MCF 10A (cell line): ENCODE data around the gene PSMG3. TPM values are rescaled to one million over a fixed set of nuclear protein-coding genes. Genes with fewer than 3 reads are reported as not detected.

Source experiments
- BruUV-seq: library from RNA; stranded (reverse); fragments of 400-500 nt; replicated peaks from 2 replicates; lab custom pipeline; 2021; lab: Mats Ljungman, UMichigan
- CTCF ChIA-PET: fragments of 300-600 bp; sonication (Branson Sonifier 250); formaldehyde crosslinking; extraction: SDS; loops from one replicate; lab custom pipeline; 2021; ENCODE audit warnings: antibody characterized with exemption, inconsistent platforms; lab: Yijun Ruan, JAX
- POLR2A ChIA-PET: fragments of 300-600, 350-650 bp; sonication (Branson Sonifier 250); formaldehyde crosslinking; extraction: SDS; loops from one replicate; lab custom pipeline; 2020; ENCODE audit warnings: antibody characterized with exemption, inconsistent platforms; lab: Yijun Ruan, JAX
- DNase-seq: peaks from one replicate; pipeline ENCODE4 v3.0.0-alpha.2; 2018; ENCODE audit not compliant: unreplicated experiment
- H3K27ac Mint-ChIP-seq: one replicate; pipeline ENCODE4 v1.8.0; 2022; ENCODE audit warnings: mild to moderate bottlenecking, low read depth, mixed read lengths; ENCODE audit not compliant: unreplicated experiment
- H3K27me3 Mint-ChIP-seq: one replicate; pipeline ENCODE4 v1.8.0; 2022; ENCODE audit warnings: mixed read lengths; ENCODE audit not compliant: insufficient read depth, unreplicated experiment
- H3K36me3 Mint-ChIP-seq: one replicate; pipeline ENCODE4 v1.8.0; 2022; ENCODE audit warnings: mild to moderate bottlenecking, moderate library complexity, mixed read lengths; ENCODE audit not compliant: insufficient read depth, unreplicated experiment
- H3K4me1 Mint-ChIP-seq: one replicate; pipeline ENCODE4 v1.8.0; 2022; ENCODE audit warnings: mixed read lengths; ENCODE audit not compliant: insufficient read depth, unreplicated experiment
- H3K4me3 Mint-ChIP-seq: one replicate; pipeline ENCODE4 v1.8.0; 2022; ENCODE audit warnings: mild to moderate bottlenecking, moderate library complexity, mixed read lengths; ENCODE audit not compliant: unreplicated experiment
- H3K9me3 Mint-ChIP-seq: one replicate; pipeline ENCODE4 v1.8.0; 2022; ENCODE audit warnings: mixed read lengths; ENCODE audit not compliant: unreplicated experiment
- CTCF ChIP-seq: fragments of 200-600 bp; IDR thresholded peaks from one replicate; pipeline ENCODE4 v1.8.0; 2022; ENCODE audit warnings: antibody characterized with exemption, mild to moderate bottlenecking; ENCODE audit not compliant: unreplicated experiment
- intact Hi-C: fragments of 100-400 bp; cut with micrococcal nuclease; formaldehyde crosslinking; loops from 2 replicates; pipeline ENCODE4 v1.14.1; 2022
- total RNA-seq: library from RNA; stranded (reverse); gene quantifications from 2 replicates; pipeline ENCODE4 v1.2.3, GENCODE V29; 2022

Gene PSMG3
- total RNA-seq, 1 experiment from 2014 or later: 42.1 TPM

- H3K27ac Mint-ChIP-seq: no peak overlapping the region
- no peak overlapping the region for H3K4me3 Mint-ChIP-seq
- no peaks in the 10 kb centered on the region for H3K4me1 Mint-ChIP-seq
- no peaks in the 10 kb centered on the region for H3K27me3 Mint-ChIP-seq
- CTCF ChIA-PET: interaction anchor here (2.5 kb wide), 1 partner anchor 14 kb away, joined by 11 read pairs; the partner anchor contains the start of gene TMEM184A
- intact Hi-C loops: no loop called here
- H3K9me3 Mint-ChIP-seq: no peaks in the 10 kb centered on the region
- no TSS peak for BruUV-seq
- no peak for DNase-seq
- no peak for TF ChIP-seq CTCF
- POLR2A ChIA-PET: interaction anchor here (0.6 to 1.2 kb wide), 4 partner anchors 10 to 984 kb away, joined by 3 to 6 read pairs (median 4); partner anchors contain the start of gene TMEM184A
- peaks cover 39% of the 10 kb centered on the region for H3K36me3 Mint-ChIP-seq
Measured at GRCh38 chr7:1542329-1542728, 27.5 kb downstream of the PSMG3 start.

- DNase-seq: no peak
- BruUV-seq: no TSS peak
- no peak for TF ChIP-seq CTCF
- H3K9me3 Mint-ChIP-seq: no peaks in the 10 kb centered on the region
- intact Hi-C loops: no loop called here
- POLR2A ChIA-PET: interaction anchor here (0.8 to 1.2 kb wide), 3 partner anchors 10 to 43 kb away, joined by 3 to 6 read pairs (median 4); partner anchors contain the start of gene TMEM184A
- no peak overlapping the region for H3K27ac Mint-ChIP-seq
- H3K4me3 Mint-ChIP-seq: no peak overlapping the region
- peaks cover 43% of the 10 kb centered on the region for H3K36me3 Mint-ChIP-seq
- H3K27me3 Mint-ChIP-seq: no peaks in the 10 kb centered on the region
- H3K4me1 Mint-ChIP-seq: no peaks in the 10 kb centered on the region
- CTCF ChIA-PET: interaction anchor here (2.5 kb wide), 1 partner anchor 15 kb away, joined by 11 read pairs; the partner anchor contains the start of gene TMEM184A
Measured at GRCh38 chr7:1541431-1542162, 28.2 kb downstream of the PSMG3 start.

- peaks cover 50% of the 10 kb centered on the region for H3K36me3 Mint-ChIP-seq
- no peak for TF ChIP-seq CTCF
- H3K4me3 Mint-ChIP-seq: no peak overlapping the region
- BruUV-seq: no TSS peak
- ChIA-PET POLR2A (interaction anchor here (1.2 to 1.5 kb wide), 2 partner anchors 12 to 43 kb away, joined by 4 read pairs; no protein-coding TSS in a partner anchor), CTCF (interaction anchor here (0.5 to 2.5 kb wide), 3 partner anchors 14 to 38 kb away, joined by 4 to 11 read pairs (median 4); partner anchors contain the start of gene TMEM184A)
- H3K27ac Mint-ChIP-seq: no peak overlapping the region
- no peak for DNase-seq
- H3K27me3 Mint-ChIP-seq: no peaks in the 10 kb centered on the region
- H3K4me1 Mint-ChIP-seq: no peaks in the 10 kb centered on the region
- intact Hi-C loops: no loop called here
- H3K9me3 Mint-ChIP-seq: no peaks in the 10 kb centered on the region
Measured at GRCh38 chr7:1540776-1541271, 29.0 kb downstream of the PSMG3 start.
